NT2/D1 (cell line): ENCODE measurements around the gene RHEX.

Experiments
- SUZ12 ChIP-seq: IDR thresholded peaks from 2 replicates; pipeline ENCODE4 v1.6.1; 2011; ENCODE audit not compliant: insufficient read length, insufficient read depth; ENCODE audit errors: extremely low read depth
- YY1 ChIP-seq: IDR thresholded peaks from 2 replicates; pipeline ENCODE4 v1.6.1; 2011; ENCODE audit not compliant: insufficient read length, insufficient read depth

DNA sequence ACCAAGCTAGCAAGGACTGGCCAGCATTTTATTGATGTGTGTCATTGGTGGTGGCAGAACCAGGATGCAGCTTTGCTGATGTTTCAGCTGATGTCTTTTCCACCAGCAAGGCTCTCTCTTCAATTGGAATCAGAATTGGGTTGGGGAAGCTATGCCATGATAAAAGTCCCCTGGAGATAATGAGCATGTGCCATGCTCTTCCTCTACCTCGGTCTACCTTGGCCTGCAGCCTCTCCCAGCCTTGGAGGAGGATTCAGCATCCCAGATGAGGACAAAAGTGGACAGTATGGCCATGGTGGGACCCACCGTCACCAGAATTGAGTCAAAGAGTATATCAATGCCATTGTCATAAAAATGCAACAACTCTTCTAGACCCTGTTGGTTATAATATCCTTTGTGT lies 55.7 kb downstream of the RHEX start:
- TF ChIP-seq YY1 = no peak
- no peak for TF ChIP-seq SUZ12
